Heart left ventricle (tissue), 13 donors: Measurements from ENCODE around the gene DESI2.

Source experiments
- CTCF ChIP-seq, 12 donors: fragments of 200-600 bp; sonication (generic) in 4 of 12; IDR thresholded peaks; one replicate each; pipeline versions ENCODE4 v1.5.0 to v1.8.0; 2018 to 2022; ENCODE audit warnings: antibody characterized with exemption in 12 of 12, mild to moderate bottlenecking in 5 of 12
- POLR2A ChIP-seq, 2 donors: fragments of 450-650 bp; IDR thresholded peaks; one replicate each; pipeline ENCODE4 v1.6.1; 2017; ENCODE audit warnings: antibody characterized with exemption in 2 of 2, mild to moderate bottlenecking in 2 of 2, moderate library complexity in 2 of 2
- donor health status: ischemic (EF 13 %, LVEDD 7.1; RV severe dilation, severe dysfunction).
- donor health status: DM: no; HTN: yes; CAD: no.
- donor health status: DM: no; HTN: no; CAD: no.
- donor health status: ischemic (EF 25% LVEDD 6.9; RV normal size, moderate dysfunction).
- donor health status: ischemic (EF 25% LVEDD 5.7; RV mildly dilated, moderate dysfunction).
- donor health status: ischemic (EF 35%, LVEDD 5.7; RV mildly dilated, moderate dysfunction).
- donor health status: nonischemic (EF 11% LVEDD 7.7; RV severe dilation, severe dysfunction).
- donor health status: DM: yes; HTN: yes; CAD: no.
- donor health status: PGD.
- donor health status: ischemic (EF 29% LVEDD 5.4; RV normal size, mild dysfunction).
- donor health status: nonischemic (EF 23%, LVEDD 6.1; RV moderate dilation, normal function).

- TF ChIP-seq POLR2A (IDR thresholded peaks at IDR 0.05) = no peak
- TF ChIP-seq CTCF (IDR thresholded peaks at IDR 0.05) = no peak
Measured at GRCh38 chr1:244741692-244742091, 88.8 kb downstream of the DESI2 start.
